Stimulated activated CD4-positive, alpha-beta T cell treated with anti-CD3 and anti-CD28 coated beads, Interleukin-4, amount 100 ng/mL, for 48 hours (primary cell): ENCODE measurements around the gene LARP4.
"Not testable (repeated sequence)": the region's sequence is repeated elsewhere in the genome, so short reads cannot be mapped to it uniquely, and the experiment has no call there.

Source experiments
- DNase-seq, 2 donors: peaks; one replicate each; pipeline ENCODE4 v3.0.0-alpha.2; 2020; ENCODE audit warnings: low read depth in 2 of 2

LARP4 gene

GRCh38 chr12:50482571-50482970 lies 81.9 kb downstream of the LARP4 start:
- no peak for DNase-seq

GRCh38 chr12:50483488-50483887 lies 82.8 kb downstream of the LARP4 start:
- DNase-seq, result no peak

GRCh38 chr12:50488801-50489200 lies 88.1 kb downstream of the LARP4 start:
- no peak for DNase-seq

GRCh38 chr12:50498119-50498518 lies 97.4 kb downstream of the LARP4 start:
- DNase-seq, result not testable (repeated sequence)

GRCh38 chr12:50504798-50505674 lies 104.4 kb downstream of the LARP4 start, which contains the start of gene DIP2B:
Gene DIP2B (plus strand): TSS chr12:50504985. CDS start chr12:50505141, 156 bp downstream.
- DNase-seq, result peak; percentile 95 to 97

GRCh38 chr12:50505675-50506530 lies 105.2 kb downstream of the LARP4 start:
- no peak for DNase-seq

GRCh38 chr12:50506753-50507473 lies 106.2 kb downstream of the LARP4 start:
- no peak for DNase-seq

GRCh38 chr12:50507474-50507838 lies 106.8 kb downstream of the LARP4 start:
- no peak for DNase-seq

- DNase-seq, result no peak
Observed at GRCh38 chr12:50507930-50508329, 107.2 kb downstream of the LARP4 start.

GRCh38 chr12:50508414-50508813 lies 107.7 kb downstream of the LARP4 start:
- no peak for DNase-seq

GRCh38 chr12:50508970-50509663 lies 108.4 kb downstream of the LARP4 start:
- DNase-seq, result no peak

GRCh38 chr12:50514526-50515276 lies 114.0 kb downstream of the LARP4 start:
- DNase-seq, result no peak

GRCh38 chr12:50515587-50515986 lies 114.9 kb downstream of the LARP4 start:
- no peak for DNase-seq

- DNase-seq, result no peak
Observed at GRCh38 chr12:50517421-50518048, 116.8 kb downstream of the LARP4 start.

- no peak for DNase-seq
Observed at GRCh38 chr12:50518090-50518489, 117.4 kb downstream of the LARP4 start.

- DNase-seq, result no peak
Observed at GRCh38 chr12:50519353-50519752, 118.7 kb downstream of the LARP4 start.

GRCh38 chr12:50520416-50521207 lies 119.9 kb downstream of the LARP4 start:
- no peak for DNase-seq

- not testable (repeated sequence) for DNase-seq
Observed at GRCh38 chr12:50521781-50522180, 121.1 kb downstream of the LARP4 start.

- DNase-seq, result no peak
Observed at GRCh38 chr12:50523772-50524171, 123.1 kb downstream of the LARP4 start.
